K562 (cell line): Measurements from ENCODE around the gene CAV1. TPM values are rescaled to one million over a fixed set of nuclear protein-coding genes. Genes with fewer than 3 reads are reported as not detected.
A peak's percentile ranks its signal among the peaks of the same experiment; 100 is the strongest.

Experiments
- BDP1 ChIP-seq: IDR thresholded peaks from 3 replicates; pipeline ENCODE4 v1.6.1; 2011; ENCODE audit not compliant: insufficient read length, insufficient read depth
- BMI1 ChIP-seq: fragments of 150-350 bp; IDR thresholded peaks from 2 replicates; pipeline ENCODE4 v1.6.1; 2014; ENCODE audit warnings: low read length
- BRF1 ChIP-seq: IDR thresholded peaks from 3 replicates; pipeline ENCODE4 v1.6.1; 2011; ENCODE audit warnings: borderline replicate concordance, mild to moderate bottlenecking; ENCODE audit not compliant: insufficient read length; ENCODE audit errors: extremely low read depth
- CEBPB ChIP-seq: fragments of 450-650 bp; IDR thresholded peaks from 2 replicates; pipeline ENCODE4 v1.6.1; 2016; ENCODE audit warnings: missing genetic modification characterization, missing compliant biosample characterization
- COPS2 ChIP-seq: fragments of 450-650 bp; conservative IDR thresholded peaks from 2 replicates; pipeline ENCODE4 v1.6.1; 2016; ENCODE audit warnings: mild to moderate bottlenecking, moderate library complexity
- FOXA3 ChIP-seq, 2 experiments: fragments of 450-650 bp in 1 of 2; sonication (generic) in 1 of 2; formaldehyde crosslinking; IDR thresholded peaks in 1 of 2; conservative IDR thresholded peaks in 1 of 2; 2 replicates each; pipeline versions ENCODE4 v1.4.0 to v1.8.0; 2020 to 2022; ENCODE audit warnings: mild to moderate bottlenecking in 2 of 2, missing genetic modification reagents in 1 of 2
- FUS ChIP-seq: fragments of 200-400 bp; formaldehyde crosslinking; optimal IDR thresholded peaks from 2 replicates; pipeline ENCODE3; 2017; ENCODE audit warnings: low read depth, low read length
- MAZ ChIP-seq, 2 experiments: fragments of 450-650 bp in 1 of 2; sonication (generic) in 1 of 2; formaldehyde crosslinking; IDR thresholded peaks in 1 of 2; conservative IDR thresholded peaks in 1 of 2; 2 replicates each; pipeline versions ENCODE4 v1.4.0 to v1.5.0; 2020; ENCODE audit warnings: mild to moderate bottlenecking in 1 of 2, missing genetic modification reagents in 1 of 2
- MEF2A ChIP-seq: IDR thresholded peaks from 2 replicates; pipeline ENCODE4 v1.6.1; 2011; ENCODE audit warnings: low read depth, mild to moderate bottlenecking, low read length, moderate library complexity; ENCODE audit not compliant: control insufficient read depth
- POLR2G ChIP-seq: fragments of 200-400 bp; formaldehyde crosslinking; IDR thresholded peaks from 2 replicates; pipeline ENCODE4 v1.6.1; 2017; ENCODE audit warnings: low read depth, mild to moderate bottlenecking, antibody characterized with exemption, low read length, moderate library complexity
- PPARD ChIP-seq: fragments of 250-450 bp; sonication (Bioruptor Pico); IDR thresholded peaks from 2 replicates; pipeline ENCODE4 v1.8.0; 2022; ENCODE audit warnings: inconsistent platforms, mild to moderate bottlenecking, moderate library complexity
- RBM15 ChIP-seq: fragments of 200-400 bp; formaldehyde crosslinking; IDR thresholded peaks from 2 replicates; pipeline ENCODE4 v1.6.1; 2018; ENCODE audit warnings: mild to moderate bottlenecking, low read length, moderate library complexity; ENCODE audit not compliant: insufficient read depth
- SFPQ ChIP-seq: fragments of 200-400 bp; formaldehyde crosslinking; IDR thresholded peaks from 2 replicates; pipeline ENCODE4 v1.6.1; 2017; ENCODE audit warnings: mild to moderate bottlenecking, low read depth, low read length, moderate library complexity
- SOX6 ChIP-seq: fragments of 450-650 bp; IDR thresholded peaks from 2 replicates; pipeline ENCODE4 v1.6.1; 2014; ENCODE audit warnings: mild to moderate bottlenecking
- TSC22D4 ChIP-seq: fragments of 450-650 bp; IDR thresholded peaks from 2 replicates; pipeline ENCODE4 v1.6.1; 2016; ENCODE audit warnings: missing genetic modification characterization, missing biosample characterization, control low read depth
- UBTF ChIP-seq, 2 experiments: IDR thresholded peaks; 2 replicates each; pipeline ENCODE4 v1.6.1; 2012; ENCODE audit warnings: improper control_type of control experiment in 2 of 2, low read depth in 2 of 2, low read length in 2 of 2, borderline replicate concordance in 1 of 2
- ZC3H11A ChIP-seq: IDR thresholded peaks from 2 replicates; pipeline ENCODE4 v1.6.1; 2012; ENCODE audit warnings: low read depth, low read length, improper control_type of control experiment
- ZNF57 ChIP-seq: fragments of 450-650 bp; formaldehyde crosslinking; IDR thresholded peaks from 2 replicates; pipeline ENCODE4 v1.4.0; 2020; ENCODE audit warnings: mild to moderate bottlenecking, moderate library complexity
- ZNF655 ChIP-seq: fragments of 250-450 bp; sonication (Bioruptor Pico); IDR thresholded peaks from 2 replicates; pipeline ENCODE4 v1.5.0; 2021
- ZNF668 ChIP-seq: fragments of 250-450 bp; sonication (Bioruptor Pico); IDR thresholded peaks from 2 replicates; pipeline ENCODE4 v1.8.0; 2022; ENCODE audit warnings: mild to moderate bottlenecking, inconsistent platforms
- ZNF695 ChIP-seq: fragments of 450-650 bp; formaldehyde crosslinking; IDR thresholded peaks from 2 replicates; pipeline ENCODE4 v1.4.0; 2020; ENCODE audit warnings: mild to moderate bottlenecking, moderate library complexity
- ZNF830 ChIP-seq: fragments of 250-450 bp; sonication (Bioruptor Pico); IDR thresholded peaks from 2 replicates; pipeline ENCODE4 v1.5.0; 2021; ENCODE audit warnings: mild to moderate bottlenecking
- ZZZ3 ChIP-seq: fragments of 450-650 bp; IDR thresholded peaks from 2 replicates; pipeline ENCODE4 v1.6.1; 2016; ENCODE audit warnings: antibody characterized with exemption, mild to moderate bottlenecking, moderate library complexity
- polyA plus RNA-seq, 8 experiments: library from polyadenylated mRNA; depleted of rRNA in 4 of 8; stranded (reverse) in 5 of 8; unstranded in 3 of 8; fragments of >200 nt; fragmentation: Nextera tagmentation in 2 of 8; fragmentation: Illumina TruSeq in 1 of 8; extraction: Ambion mirVana in 2 of 8; extraction: Trizol in 1 of 8; gene quantifications; 2 replicates each; pipeline versions ENCODE4 v1.2.1 to v1.2.3, GENCODE V29; 2011 to 2014; ENCODE audit warnings: inconsistent platforms in 1 of 8, missing spikeins in 1 of 8
- total RNA-seq, 7 experiments: library from RNA; depleted of rRNA in 6 of 7; stranded (reverse); fragments of >200 nt in 6 of 7; fragmentation: Illumina TruSeq in 2 of 7; extraction: Trizol in 2 of 7; gene quantifications; 2 replicates each; pipeline versions ENCODE4 v1.2.1 to v1.2.3, GENCODE V29; 2011 to 2021; ENCODE audit warnings: low replicate concordance in 1 of 7

The CAV1 gene
- total and polyA plus RNA-seq, 9 of the 15 experiments (the other 6 are each of a cell fraction or from before 2014, with no cell fraction given) = 0.08 to 1.5 (median 0.63) TPM

GRCh38 chr7:116500078-116500853 is 24.6 kb upstream of the CAV1 start (continued):
- TF ChIP-seq BMI1 (no peak), SOX6 (no peak), MAZ (CRISPR knock-in tag; conservative IDR thresholded peaks at IDR 0.05 in 1 of 2, IDR thresholded peaks at IDR 0.05 in 1 of 2) (peak in 1 of 2 experiments; percentile 46; a peak in 2 of 4 replicates), COPS2 (no peak), ZNF695 (0 out of 2 replicates have a peak, but pooled peaks have one; percentile 64), CEBPB (tag) (no peak), POLR2G (no peak), ZNF57 (CRISPR knock-in tag) (no peak), ZC3H11A (no peak), FOXA3 (CRISPR knock-in tag; conservative IDR thresholded peaks at IDR 0.05 in 1 of 2, IDR thresholded peaks at IDR 0.05 in 1 of 2) (peak in 1 of 2 experiments; percentile 73; a peak in 1 of 4 replicates), ZNF668 (CRISPR knock-in tag) (no peak), PPARD (CRISPR knock-in tag) (no peak), BRF1 (no peak), SFPQ (no peak), ZNF830 (CRISPR knock-in tag) (no peak), MEF2A (no peak), RBM15 (no peak), TSC22D4 (tag) (no peak), BDP1 (no peak), ZZZ3 (no peak), FUS (no peak), ZNF655 (CRISPR knock-in tag) (no peak), UBTF (IDR thresholded peaks at IDR 0.05; ENCODE audit: borderline replicate concordance in 1 of 2, low read depth in 2 of 2, low read length in 2 of 2) (0 out of 4 replicates have a peak, but pooled peaks of 1 of the 2 experiments have one; percentile 30)
